ENCODE results near the gene CRYBG1. TPM values are rescaled to one million over a fixed set of nuclear protein-coding genes. Genes with fewer than 3 reads are reported as not detected.

The CRYBG1 gene
- polyA plus RNA-seq, 2 donors: 45.2 to 74.9 TPM

- 51 to 62% methylated on average over 14 of the region's 14 CpGs for WGBS, 2 donors
- H3K27ac ChIP-seq (ENCODE audit: low read depth in 2 of 2, low read length in 1 of 2): peak overlapping the region; percentile 82 to 83
- H3K4me3 ChIP-seq (ENCODE audit: low read depth in 1 of 2, low read length in 2 of 2): no peak overlapping the region
Observed at GRCh38 chr6:106519460-106520394, 159.2 kb downstream of the CRYBG1 start.

GRCh38 chr6:106520711-106521401 lies 160.3 kb downstream of the CRYBG1 start:
- peaks cover 2 to 5% of the 10 kb centered on the region in 2 donors for H3K4me1 ChIP-seq (ENCODE audit: control insufficient read depth in 2 of 2, insufficient read depth in 2 of 2, low read length in 1 of 2)
- WGBS, 2 donors: 70 to 71% methylated on average over 15 of the region's 15 CpGs
- peak overlapping the region in 1 of 2 donors; percentile 83 for H3K27ac ChIP-seq (ENCODE audit: low read depth in 2 of 2, low read length in 1 of 2)
- peaks cover 5 to 11% of the 10 kb centered on the region in 2 donors for H3K36me3 ChIP-seq (ENCODE audit: control insufficient read depth in 2 of 2, insufficient read depth in 2 of 2, low read length in 1 of 2)
- no peaks in the 10 kb centered on the region for H3K27me3 ChIP-seq (ENCODE audit: control insufficient read depth in 1 of 2, insufficient read depth in 2 of 2, low read length in 2 of 2)
- peak overlapping the region in 1 of 2 donors; percentile 7 for H3K4me3 ChIP-seq (ENCODE audit: low read depth in 1 of 2, low read length in 2 of 2)
- no peaks in the 10 kb centered on the region for H3K9me3 ChIP-seq (ENCODE audit: control insufficient read depth in 2 of 2, insufficient read depth in 1 of 2, low read depth in 1 of 2, low read length in 1 of 2)

More at GRCh38 chr6:106519460-106520394, 159.2 kb downstream of the CRYBG1 start:
- H3K4me1 ChIP-seq (ENCODE audit: control insufficient read depth in 2 of 2, insufficient read depth in 2 of 2, low read length in 1 of 2): peaks cover 2 to 5% of the 10 kb centered on the region in 2 donors
- H3K36me3 ChIP-seq (ENCODE audit: control insufficient read depth in 2 of 2, insufficient read depth in 2 of 2, low read length in 1 of 2): peaks cover 5 to 11% of the 10 kb centered on the region in 2 donors
- H3K9me3 ChIP-seq (ENCODE audit: control insufficient read depth in 2 of 2, insufficient read depth in 1 of 2, low read depth in 1 of 2, low read length in 1 of 2): no peaks in the 10 kb centered on the region
- H3K27me3 ChIP-seq (ENCODE audit: control insufficient read depth in 1 of 2, insufficient read depth in 2 of 2, low read length in 2 of 2): no peaks in the 10 kb centered on the region

- Histone ChIP-seq H3K9me3 (ENCODE audit: control insufficient read depth in 2 of 2, insufficient read depth in 1 of 2, low read depth in 1 of 2, low read length in 1 of 2) (no peaks in the 10 kb centered on the region), H3K27ac (ENCODE audit: low read depth in 2 of 2, low read length in 1 of 2) (no peak overlapping the region), H3K4me3 (ENCODE audit: low read depth in 1 of 2, low read length in 2 of 2) (no peak overlapping the region), H3K36me3 (ENCODE audit: control insufficient read depth in 2 of 2, insufficient read depth in 2 of 2, low read length in 1 of 2) (peaks cover 5 to 11% of the 10 kb centered on the region in 2 donors), H3K27me3 (ENCODE audit: control insufficient read depth in 1 of 2, insufficient read depth in 2 of 2, low read length in 2 of 2) (no peaks in the 10 kb centered on the region), H3K4me1 (ENCODE audit: control insufficient read depth in 2 of 2, insufficient read depth in 2 of 2, low read length in 1 of 2) (peaks cover 2 to 5% of the 10 kb centered on the region in 2 donors)
- 67 to 69% methylated on average over 6 of the region's 6 CpGs for WGBS, 2 donors
Observed at GRCh38 chr6:106522562-106523250, 162.2 kb downstream of the CRYBG1 start.

- no peaks in the 10 kb centered on the region for H3K27me3 ChIP-seq (ENCODE audit: control insufficient read depth in 1 of 2, insufficient read depth in 2 of 2, low read length in 2 of 2)
- no peak overlapping the region for H3K27ac ChIP-seq (ENCODE audit: low read depth in 2 of 2, low read length in 1 of 2)
- peak overlapping the region in 1 of 2 donors; percentile 26 for H3K4me3 ChIP-seq (ENCODE audit: low read depth in 1 of 2, low read length in 2 of 2)
- H3K4me1 ChIP-seq (ENCODE audit: control insufficient read depth in 2 of 2, insufficient read depth in 2 of 2, low read length in 1 of 2): no peaks in the 10 kb centered on the region
- H3K9me3 ChIP-seq (ENCODE audit: control insufficient read depth in 2 of 2, insufficient read depth in 1 of 2, low read depth in 1 of 2, low read length in 1 of 2): no peaks in the 10 kb centered on the region
- H3K36me3 ChIP-seq (ENCODE audit: control insufficient read depth in 2 of 2, insufficient read depth in 2 of 2, low read length in 1 of 2): peaks cover 4% of the 10 kb centered on the region in 2 donors
- WGBS, 2 donors: 34 to 38% methylated on average over 7 of the region's 7 CpGs
Observed at GRCh38 chr6:106525107-106525881, 164.8 kb downstream of the CRYBG1 start.

GRCh38 chr6:106525882-106526275 lies 165.4 kb downstream of the CRYBG1 start:
- no peak overlapping the region for H3K27ac ChIP-seq (ENCODE audit: low read depth in 2 of 2, low read length in 1 of 2)
- peaks cover 0 to 4% of the 10 kb centered on the region in 2 donors for H3K36me3 ChIP-seq (ENCODE audit: control insufficient read depth in 2 of 2, insufficient read depth in 2 of 2, low read length in 1 of 2)

GRCh38 chr6:106527117-106527516 lies 166.6 kb downstream of the CRYBG1 start:
- no peak overlapping the region for H3K27ac ChIP-seq (ENCODE audit: low read depth in 2 of 2, low read length in 1 of 2)
- WGBS, 2 donors: 67 to 80% methylated on average over 2 of the region's 2 CpGs
- no peaks in the 10 kb centered on the region for H3K27me3 ChIP-seq (ENCODE audit: control insufficient read depth in 1 of 2, insufficient read depth in 2 of 2, low read length in 2 of 2)
- H3K4me3 ChIP-seq (ENCODE audit: low read depth in 1 of 2, low read length in 2 of 2): no peak overlapping the region
- H3K36me3 ChIP-seq (ENCODE audit: control insufficient read depth in 2 of 2, insufficient read depth in 2 of 2, low read length in 1 of 2): peaks cover 0 to 4% of the 10 kb centered on the region in 2 donors
- H3K4me1 ChIP-seq (ENCODE audit: control insufficient read depth in 2 of 2, insufficient read depth in 2 of 2, low read length in 1 of 2): no peaks in the 10 kb centered on the region
- no peaks in the 10 kb centered on the region for H3K9me3 ChIP-seq (ENCODE audit: control insufficient read depth in 2 of 2, insufficient read depth in 1 of 2, low read depth in 1 of 2, low read length in 1 of 2)

More at GRCh38 chr6:106525882-106526275, 165.4 kb downstream of the CRYBG1 start:
- Histone ChIP-seq H3K4me3 (ENCODE audit: low read depth in 1 of 2, low read length in 2 of 2) (no peak overlapping the region), H3K9me3 (ENCODE audit: control insufficient read depth in 2 of 2, insufficient read depth in 1 of 2, low read depth in 1 of 2, low read length in 1 of 2) (no peaks in the 10 kb centered on the region), H3K4me1 (ENCODE audit: control insufficient read depth in 2 of 2, insufficient read depth in 2 of 2, low read length in 1 of 2) (no peaks in the 10 kb centered on the region), H3K27me3 (ENCODE audit: control insufficient read depth in 1 of 2, insufficient read depth in 2 of 2, low read length in 2 of 2) (no peaks in the 10 kb centered on the region)
- WGBS, 2 donors: 74 to 76% methylated on average over 1 of the region's 1 CpG

- whole genome bisulfite sequencing, 2 donors: 28 to 47% methylated on average over 3 of the region's 3 CpGs
Observed at GRCh38 chr6:106527979-106528378, 167.5 kb downstream of the CRYBG1 start.

GRCh38 chr6:106528521-106528920 lies 168.0 kb downstream of the CRYBG1 start:
- Histone ChIP-seq H3K27ac (ENCODE audit: low read depth in 2 of 2, low read length in 1 of 2) (peak overlapping the region; percentile 39 to 49), H3K27me3 (ENCODE audit: control insufficient read depth in 1 of 2, insufficient read depth in 2 of 2, low read length in 2 of 2) (no peaks in the 10 kb centered on the region), H3K4me1 (ENCODE audit: control insufficient read depth in 2 of 2, insufficient read depth in 2 of 2, low read length in 1 of 2) (no peaks in the 10 kb centered on the region), H3K36me3 (ENCODE audit: control insufficient read depth in 2 of 2, insufficient read depth in 2 of 2, low read length in 1 of 2) (peaks cover 3 to 9% of the 10 kb centered on the region in 2 donors), H3K9me3 (ENCODE audit: control insufficient read depth in 2 of 2, insufficient read depth in 1 of 2, low read depth in 1 of 2, low read length in 1 of 2) (no peaks in the 10 kb centered on the region), H3K4me3 (ENCODE audit: low read depth in 1 of 2, low read length in 2 of 2) (no peak overlapping the region)
- 73 to 76% methylated on average over 2 of the region's 2 CpGs for WGBS, 2 donors

More at GRCh38 chr6:106527979-106528378, 167.5 kb downstream of the CRYBG1 start:
- H3K36me3 ChIP-seq (ENCODE audit: control insufficient read depth in 2 of 2, insufficient read depth in 2 of 2, low read length in 1 of 2): peaks cover 1 to 6% of the 10 kb centered on the region in 2 donors
- H3K9me3 ChIP-seq (ENCODE audit: control insufficient read depth in 2 of 2, insufficient read depth in 1 of 2, low read depth in 1 of 2, low read length in 1 of 2): no peaks in the 10 kb centered on the region
- no peaks in the 10 kb centered on the region for H3K4me1 ChIP-seq (ENCODE audit: control insufficient read depth in 2 of 2, insufficient read depth in 2 of 2, low read length in 1 of 2)
- no peak overlapping the region for H3K27ac ChIP-seq (ENCODE audit: low read depth in 2 of 2, low read length in 1 of 2)
- no peaks in the 10 kb centered on the region for H3K27me3 ChIP-seq (ENCODE audit: control insufficient read depth in 1 of 2, insufficient read depth in 2 of 2, low read length in 2 of 2)
- no peak overlapping the region for H3K4me3 ChIP-seq (ENCODE audit: low read depth in 1 of 2, low read length in 2 of 2)

Measured in esophagus (tissue), 2 donors.